ENCODE data around the gene ZFX.

The ZFX gene

GRCh38 chrX:24219320-24219719 lies 69.8 kb downstream of the ZFX start:
- TF ChIP-seq CTCF (IDR thresholded peaks at IDR 0.05; ENCODE audit: control insufficient read depth, extremely low read depth, insufficient read depth), result no peak
- H3K4me3 ChIP-seq (ENCODE audit: low read depth, low read length), result no peak overlapping the region
- DNase-seq (ENCODE audit: low read depth), result no peak

- DNase-seq (ENCODE audit: low read depth), result no peak
- no peak for TF ChIP-seq CTCF (IDR thresholded peaks at IDR 0.05; ENCODE audit: control insufficient read depth, extremely low read depth, insufficient read depth)
- no peak overlapping the region for H3K4me3 ChIP-seq (ENCODE audit: low read depth, low read length)
Observed at GRCh38 chrX:24221872-24222271, 72.3 kb downstream of the ZFX start.

- no peak for TF ChIP-seq CTCF (IDR thresholded peaks at IDR 0.05; ENCODE audit: control insufficient read depth, extremely low read depth, insufficient read depth)
- no peak for DNase-seq (ENCODE audit: low read depth)
- H3K4me3 ChIP-seq (ENCODE audit: low read depth, low read length), result no peak overlapping the region
Observed at GRCh38 chrX:24225265-24225664, 75.7 kb downstream of the ZFX start.

GRCh38 chrX:24226176-24226575 lies 76.6 kb downstream of the ZFX start:
- H3K4me3 ChIP-seq (ENCODE audit: low read depth, low read length), result no peak overlapping the region
- no peak for TF ChIP-seq CTCF (IDR thresholded peaks at IDR 0.05; ENCODE audit: control insufficient read depth, extremely low read depth, insufficient read depth)
- no peak for DNase-seq (ENCODE audit: low read depth)

DNA sequence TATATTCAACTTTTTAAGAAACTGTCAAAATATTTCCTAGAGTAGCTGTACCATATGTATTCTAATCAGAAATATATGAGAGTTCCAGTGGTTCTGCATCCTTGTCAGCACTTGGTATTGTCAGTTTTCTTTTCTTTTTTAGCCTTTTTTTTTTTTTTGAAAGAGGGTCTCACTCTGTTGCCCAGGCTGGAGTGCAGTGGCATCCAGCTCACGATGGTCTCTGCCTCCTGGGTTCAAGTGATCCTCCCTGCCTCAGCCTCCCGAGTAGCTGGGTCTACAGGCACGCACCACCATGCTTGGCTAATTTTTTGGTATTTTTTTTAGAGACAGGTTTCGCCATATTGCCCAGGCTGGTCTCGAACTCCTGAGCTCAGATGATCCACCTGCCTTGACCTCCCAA lies 79.1 kb downstream of the ZFX start:
- H3K4me3 ChIP-seq (ENCODE audit: low read depth, low read length), result no peak overlapping the region
- no peak for TF ChIP-seq CTCF (IDR thresholded peaks at IDR 0.05; ENCODE audit: control insufficient read depth, extremely low read depth, insufficient read depth)
- no peak for DNase-seq (ENCODE audit: low read depth)

DNA sequence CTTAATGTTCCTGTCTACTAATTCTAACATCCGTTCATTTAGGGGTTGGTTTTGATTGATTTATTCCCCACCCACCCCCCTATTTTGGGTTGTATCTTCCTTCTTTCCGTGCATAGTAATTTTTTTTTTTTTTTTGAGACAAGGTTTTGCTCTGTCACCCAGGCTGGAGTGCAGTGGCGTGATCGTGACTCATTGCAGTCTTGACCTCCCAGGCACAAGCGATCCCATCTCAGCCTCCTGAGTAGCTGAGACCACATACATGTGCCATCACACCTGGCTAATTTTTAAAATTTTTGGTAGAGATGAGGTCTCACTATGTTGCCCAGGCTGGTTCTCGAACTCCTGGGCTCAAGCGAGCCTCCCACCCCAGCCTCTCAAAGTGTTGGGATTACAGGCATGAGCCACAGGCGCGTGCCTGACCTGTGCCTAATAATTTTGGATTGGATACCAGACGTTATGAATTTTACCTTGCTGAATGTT lies 79.9 kb downstream of the ZFX start:
- TF ChIP-seq CTCF (IDR thresholded peaks at IDR 0.05; ENCODE audit: control insufficient read depth, extremely low read depth, insufficient read depth), result no peak
- DNase-seq (ENCODE audit: low read depth), result no peak
- no peak overlapping the region for H3K4me3 ChIP-seq (ENCODE audit: low read depth, low read length)

- no peak for TF ChIP-seq CTCF (IDR thresholded peaks at IDR 0.05; ENCODE audit: control insufficient read depth, extremely low read depth, insufficient read depth)
- no peak for DNase-seq (ENCODE audit: low read depth)
- H3K4me3 ChIP-seq (ENCODE audit: low read depth, low read length), result no peak overlapping the region
Observed at GRCh38 chrX:24229976-24230375, 80.4 kb downstream of the ZFX start.
